Thoracic aorta (tissue), 2 donors: ENCODE measurements around the gene CHMP6. TPM values are rescaled to one million over a fixed set of nuclear protein-coding genes. Genes with fewer than 3 reads are reported as not detected.

Experiments used
- ATAC-seq: fragments of 150-250 bp; one replicate; pipeline ENCODE4 v1.8.0; 2017; ENCODE audit warnings: low read depth; ENCODE audit not compliant: insufficient number of reproducible peaks, low FRiP score
- DNase-seq: peaks from one replicate; pipeline ENCODE4 v3.0.0-alpha.2; 2020; ENCODE audit warnings: low spot score
- H3K27ac ChIP-seq, 2 donors: fragments of 200-600 bp; sonication (generic); 1 replicate in 1 of 2; 2 replicates in 1 of 2; pipeline ENCODE4 v1.5.1; 2016; ENCODE audit warnings: mild to moderate bottlenecking in 2 of 2, moderate library complexity in 2 of 2
- H3K27me3 ChIP-seq: fragments of 200-600 bp; sonication (generic); replicated peaks from 2 replicates; pipeline ENCODE4 v1.6.0; 2016; ENCODE audit warnings: mild to moderate bottlenecking; ENCODE audit not compliant: insufficient read depth
- H3K36me3 ChIP-seq: fragments of 200-600 bp; sonication (generic); one replicate; pipeline ENCODE4 v1.5.1; 2016
- H3K4me1 ChIP-seq, 2 donors: fragments of 200-600 bp; sonication (generic); 1 replicate in 1 of 2; 2 replicates in 1 of 2; pipeline versions ENCODE4 v1.5.1 to v1.6.0; 2016; ENCODE audit warnings: low read depth in 2 of 2, mild to moderate bottlenecking in 1 of 2; ENCODE audit not compliant: control insufficient read depth in 1 of 2
- H3K4me3 ChIP-seq: fragments of 200-600 bp; sonication (generic); 2 replicates; pipeline ENCODE4 v1.5.1; 2016; ENCODE audit warnings: mild to moderate bottlenecking
- H3K9me3 ChIP-seq: fragments of 200-600 bp; sonication (generic); 2 replicates; pipeline ENCODE4 v1.5.1; 2016
- total RNA-seq, 2 donors: library from RNA; depleted of rRNA; stranded (reverse); fragments of >200 nt; gene quantifications; one replicate each; pipeline versions ENCODE4 v1.1.0 to v1.2.3, GENCODE V29; 2016
- TF ChIP-seq, protein P1 (sequence below): fragments of 200-600 bp; sonication (generic); IDR thresholded peaks from one replicate; pipeline ENCODE4 v1.5.1; 2019; ENCODE audit warnings: antibody characterized with exemption

Gene CHMP6
- total RNA-seq, 2 donors from 2014 or later = 20.2 to 38.0 TPM

GRCh38 chr17:80964859-80965580 lies 26.6 kb upstream of the CHMP6 start:
- no peak for DNase-seq
- ATAC-seq = no peak
- TF ChIP-seq, protein P1, sequence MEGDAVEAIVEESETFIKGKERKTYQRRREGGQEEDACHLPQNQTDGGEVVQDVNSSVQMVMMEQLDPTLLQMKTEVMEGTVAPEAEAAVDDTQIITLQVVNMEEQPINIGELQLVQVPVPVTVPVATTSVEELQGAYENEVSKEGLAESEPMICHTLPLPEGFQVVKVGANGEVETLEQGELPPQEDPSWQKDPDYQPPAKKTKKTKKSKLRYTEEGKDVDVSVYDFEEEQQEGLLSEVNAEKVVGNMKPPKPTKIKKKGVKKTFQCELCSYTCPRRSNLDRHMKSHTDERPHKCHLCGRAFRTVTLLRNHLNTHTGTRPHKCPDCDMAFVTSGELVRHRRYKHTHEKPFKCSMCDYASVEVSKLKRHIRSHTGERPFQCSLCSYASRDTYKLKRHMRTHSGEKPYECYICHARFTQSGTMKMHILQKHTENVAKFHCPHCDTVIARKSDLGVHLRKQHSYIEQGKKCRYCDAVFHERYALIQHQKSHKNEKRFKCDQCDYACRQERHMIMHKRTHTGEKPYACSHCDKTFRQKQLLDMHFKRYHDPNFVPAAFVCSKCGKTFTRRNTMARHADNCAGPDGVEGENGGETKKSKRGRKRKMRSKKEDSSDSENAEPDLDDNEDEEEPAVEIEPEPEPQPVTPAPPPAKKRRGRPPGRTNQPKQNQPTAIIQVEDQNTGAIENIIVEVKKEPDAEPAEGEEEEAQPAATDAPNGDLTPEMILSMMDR = no peak
- Histone ChIP-seq H3K9me3 (no peaks in the 10 kb centered on the region), H3K27ac (no peak overlapping the region), H3K4me3 (no peak overlapping the region), H3K27me3 (no peaks in the 10 kb centered on the region), H3K36me3 (peaks cover 16% of the 10 kb centered on the region), H3K4me1 (peaks cover 6 to 48% of the 10 kb centered on the region in 2 donors)

GRCh38 chr17:80965606-80966005 lies 26.0 kb upstream of the CHMP6 start:
- Histone ChIP-seq H3K4me1 (peaks cover 4 to 48% of the 10 kb centered on the region in 2 donors), H3K9me3 (no peaks in the 10 kb centered on the region), H3K27ac (no peak overlapping the region), H3K27me3 (no peaks in the 10 kb centered on the region), H3K36me3 (peaks cover 16% of the 10 kb centered on the region), H3K4me3 (no peak overlapping the region)
- no peak for DNase-seq
- TF ChIP-seq, protein P1 = no peak
- no peak for ATAC-seq

DNA sequence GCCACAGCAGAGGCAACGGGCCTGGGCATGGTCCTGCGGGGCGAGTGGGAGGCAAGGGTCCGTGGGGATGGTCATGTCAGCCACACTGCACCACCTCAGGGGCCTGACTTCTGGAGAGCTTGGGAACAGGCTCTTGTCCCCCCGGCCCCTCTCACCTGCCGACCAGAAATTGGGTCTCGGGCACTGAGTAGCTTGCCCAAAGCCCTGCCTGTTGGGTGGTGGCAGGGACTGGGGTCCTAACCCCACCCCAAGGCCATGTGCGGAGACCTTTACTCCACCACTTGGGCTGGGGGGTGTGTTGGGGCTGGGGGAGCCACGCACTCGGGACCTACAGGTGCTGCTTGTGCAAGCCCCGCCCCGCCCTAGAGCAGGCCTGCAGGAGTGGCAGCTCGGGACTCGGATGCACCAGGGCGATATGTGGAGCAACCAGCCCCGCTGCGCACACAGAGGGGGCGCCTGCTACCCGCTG lies 24.2 kb upstream of the CHMP6 start:
- Histone ChIP-seq H3K4me1 (peaks cover 0 to 31% of the 10 kb centered on the region in 2 donors), H3K27me3 (no peaks in the 10 kb centered on the region), H3K36me3 (peaks cover 16% of the 10 kb centered on the region), H3K9me3 (no peaks in the 10 kb centered on the region), H3K4me3 (no peak overlapping the region), H3K27ac (no peak overlapping the region)
- DNase-seq (no peak), ATAC-seq (no peak)
- TF ChIP-seq, protein P1 = no peak

GRCh38 chr17:80968602-80969029 lies 23.0 kb upstream of the CHMP6 start:
- H3K4me1 ChIP-seq = peaks cover 0 to 31% of the 10 kb centered on the region in 2 donors
- H3K9me3 ChIP-seq = no peaks in the 10 kb centered on the region
- no peaks in the 10 kb centered on the region for H3K27me3 ChIP-seq
- no peak for ATAC-seq
- H3K27ac ChIP-seq = peak overlapping the region in 1 of 2 donors; percentile 22
- TF ChIP-seq, protein P1 = no peak
- DNase-seq = no peak
- H3K4me3 ChIP-seq = no peak overlapping the region
- H3K36me3 ChIP-seq = peaks cover 11% of the 10 kb centered on the region

- Histone ChIP-seq H3K4me3 (no peak overlapping the region), H3K9me3 (no peaks in the 10 kb centered on the region), H3K36me3 (peaks cover 11% of the 10 kb centered on the region), H3K27ac (no peak overlapping the region), H3K4me1 (peaks cover 0 to 31% of the 10 kb centered on the region in 2 donors), H3K27me3 (no peaks in the 10 kb centered on the region)
- DNase-seq = no peak
- ATAC-seq = no peak
- TF ChIP-seq, protein P1 = no peak
Observed at GRCh38 chr17:80969030-80969673, 22.5 kb upstream of the CHMP6 start.
